Measurements from ENCODE around the gene FDX2.
"Not testable (repeated sequence)": the region's sequence is repeated elsewhere in the genome, so short reads cannot be mapped to it uniquely, and the experiment has no call there.

FDX2 gene

GRCh38 chr19:10315335-10316214 is at the start of gene FDX2:
Gene FDX2 (minus strand): TSS chr19:10316015. CDS start chr19:10315996, 19 bp downstream.
- peak; percentile 92 for DNase-seq

- DNase-seq = no peak
Measured at GRCh38 chr19:10365518-10365917, 49.7 kb upstream of the FDX2 start.

- DNase-seq = no peak
Measured at GRCh38 chr19:10364644-10365043, 48.8 kb upstream of the FDX2 start.

- DNase-seq = no peak
Measured at GRCh38 chr19:10363789-10364281, 48.0 kb upstream of the FDX2 start.

GRCh38 chr19:10362259-10362658 is 46.4 kb upstream of the FDX2 start:
- DNase-seq = no peak

GRCh38 chr19:10361569-10362011 is 45.8 kb upstream of the FDX2 start:
- no peak for DNase-seq

GRCh38 chr19:10356431-10356830 is 40.6 kb upstream of the FDX2 start:
- DNase-seq = no peak

GRCh38 chr19:10353793-10354391 is 38.1 kb upstream of the FDX2 start:
- peak; percentile 41 for DNase-seq

GRCh38 chr19:10352764-10353671 is 37.2 kb upstream of the FDX2 start:
- DNase-seq = peak; percentile 69

GRCh38 chr19:10346509-10346908 is 30.7 kb upstream of the FDX2 start:
- no peak for DNase-seq

GRCh38 chr19:10344780-10345179 is 29.0 kb upstream of the FDX2 start:
- DNase-seq = no peak

- DNase-seq = no peak
Measured at GRCh38 chr19:10343495-10343894, 27.7 kb upstream of the FDX2 start.

GRCh38 chr19:10339977-10340376 is 24.2 kb upstream of the FDX2 start:
- no peak for DNase-seq

GRCh38 chr19:10339380-10339960 is 23.7 kb upstream of the FDX2 start, which contains the start of gene ICAM3:
Gene ICAM3 (minus strand): TSS chr19:10339624. CDS start chr19:10339614, 10 bp downstream.
- no peak for DNase-seq

- DNase-seq = no peak
Measured at GRCh38 chr19:10338940-10339339, 23.1 kb upstream of the FDX2 start.

GRCh38 chr19:10336725-10337124 is 20.9 kb upstream of the FDX2 start:
- not testable (repeated sequence) for DNase-seq

- no peak for DNase-seq
Measured at GRCh38 chr19:10335352-10335985, 19.7 kb upstream of the FDX2 start.

- DNase-seq = peak; percentile 93
Measured at GRCh38 chr19:10334588-10335351, 19.0 kb upstream of the FDX2 start.

GRCh38 chr19:10333758-10334587 is 18.2 kb upstream of the FDX2 start:
- DNase-seq = no peak

Measured in right hindlimb (tissue), 1 donor.